ENCODE results near the gene KDM7A. TPM values are rescaled to one million over a fixed set of nuclear protein-coding genes. Genes with fewer than 3 reads are reported as not detected.
A peak's percentile ranks its signal among the peaks of the same experiment; 100 is the strongest.

The KDM7A gene
- total and polyA plus RNA-seq, 2 of the 8 experiments (the other 6 are each of a cell fraction or from before 2014, with no cell fraction given) = 2.2 to 12.5 TPM

DNA sequence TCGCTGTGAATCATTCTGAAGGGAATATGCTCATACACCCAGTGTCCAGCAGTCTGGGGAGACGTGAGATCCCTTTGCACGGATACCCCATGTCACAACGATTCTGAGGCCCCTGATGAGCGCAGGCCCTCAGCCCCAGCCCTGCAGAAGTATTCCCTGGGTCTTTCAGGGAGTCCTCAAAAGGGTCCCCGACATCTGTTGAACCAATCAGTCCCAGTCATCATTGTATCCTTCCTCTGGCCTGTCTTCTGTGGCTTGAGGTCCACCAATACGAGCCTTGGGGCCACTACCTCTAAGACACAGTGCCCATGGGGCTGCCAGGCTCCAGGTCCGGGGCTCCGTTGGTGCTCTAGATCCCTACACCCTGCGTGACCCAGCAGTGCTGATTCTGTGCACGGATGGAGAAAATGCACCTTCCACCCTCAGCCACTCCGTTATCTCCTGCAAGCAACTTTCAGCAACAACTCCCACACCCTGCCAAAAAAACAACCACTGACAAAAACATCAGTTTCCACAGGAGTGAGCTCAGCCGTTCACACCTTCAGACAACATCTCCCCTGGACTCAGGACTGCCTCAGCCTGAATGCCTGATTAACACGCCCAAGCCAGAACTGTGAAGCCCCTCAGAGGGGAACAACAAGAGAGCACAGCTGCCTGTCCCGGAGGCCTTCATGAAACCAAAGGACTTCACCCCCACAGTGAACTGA is 46.9 kb upstream of the KDM7A start:
- no peak overlapping the region for H3K56ac ChIP-seq (replicated peaks; ENCODE audit: insufficient read length, low read depth, low read length)
- H2BK12ac ChIP-seq (ENCODE audit: low read depth, low read length) = no peak overlapping the region
- H3K27ac ChIP-seq (ENCODE audit: low read depth, low read length) = no peak overlapping the region
- ChIA-PET POLR2A (ENCODE audit: partially characterized antibody) (no interaction called here), CTCF (ENCODE audit: partially characterized antibody) (no interaction called here)
- H2BK20ac ChIP-seq (ENCODE audit: low read length) = no peak overlapping the region
- H3K18ac ChIP-seq (ENCODE audit: extremely low read depth, low read length) = no peak overlapping the region
- no peaks in the 10 kb centered on the region for H4K20me1 ChIP-seq (replicated peaks in 1 of 2; ENCODE audit: control insufficient read depth in 1 of 2, insufficient read depth in 2 of 2, low read length in 2 of 2)
- H2BK15ac ChIP-seq (ENCODE audit: low read length) = no peak overlapping the region
- no peak overlapping the region for H4K91ac ChIP-seq (replicated peaks; ENCODE audit: insufficient read length, low read length)
- no peak overlapping the region for H2AK5ac ChIP-seq (ENCODE audit: low read depth, low read length)
- H2BK120ac ChIP-seq (replicated peaks; ENCODE audit: low read depth, low read length) = no peak overlapping the region
- no peak overlapping the region for H3K4me2 ChIP-seq (ENCODE audit: insufficient read depth in 1 of 2, low read depth in 2 of 2, low read length in 2 of 2)
- peak overlapping the region; percentile 36; the same call in 1 of the 2 replicates for H4K8ac ChIP-seq (ENCODE audit: extremely low read depth, insufficient read depth, low read length)
- DNase-seq (ENCODE audit: low read depth in 1 of 2, low spot score in 2 of 2) = no peak
- H3K9me3 ChIP-seq (ENCODE audit: insufficient read depth in 2 of 2, low read depth in 1 of 2, low read length in 1 of 2) = no peaks in the 10 kb centered on the region
- WGBS, 2 experiments (ENCODE audit: extremely low coverage in 1 of 2, insufficient coverage in 1 of 2, insufficient read length in 1 of 2, insufficient replicate concordance in 2 of 2, low coverage in 1 of 2, low lambda C conversion rate in 2 of 2, missing lambda C conversion rate in 1 of 2) = 86% methylated on average over 15 of the region's 15 CpGs; no CpG with 5 or more reads in 1 of the 2 experiments
- no peaks in the 10 kb centered on the region for H3K27me3 ChIP-seq (replicated peaks in 1 of 4; ENCODE audit: control insufficient read depth in 3 of 4, extremely low read depth in 1 of 4, insufficient read depth in 3 of 4, low read length in 3 of 4)
- no peak for FAIRE-seq
- H3K4me3 ChIP-seq (ENCODE audit: extremely low read depth in 1 of 4, insufficient read depth in 2 of 4, low read depth in 3 of 4, low read length in 4 of 4) = no peak overlapping the region
- H2BK5ac ChIP-seq (ENCODE audit: low read depth, low read length) = no peak overlapping the region
- H3K14ac ChIP-seq (ENCODE audit: insufficient read length) = no peak overlapping the region
- no peak overlapping the region for H3K4ac ChIP-seq (replicated peaks; ENCODE audit: insufficient read length, low read depth, low read length)
- H3K4me1 ChIP-seq (replicated peaks in 1 of 4; ENCODE audit: control insufficient read depth in 3 of 4, insufficient read depth in 4 of 4, low read length in 3 of 4) = no peaks in the 10 kb centered on the region
- no peaks in the 10 kb centered on the region for H3K23me2 ChIP-seq (ENCODE audit: low read depth, low read length)
- no peaks in the 10 kb centered on the region for H3K36me3 ChIP-seq (ENCODE audit: control insufficient read depth in 2 of 4, insufficient read depth in 4 of 4, low read length in 3 of 4)
- no peaks in the 10 kb centered on the region for H3K79me2 ChIP-seq (ENCODE audit: control insufficient read depth in 1 of 2, insufficient read depth in 2 of 2, low read length in 2 of 2)
- H3K79me1 ChIP-seq (ENCODE audit: low read depth, low read length) = no peaks in the 10 kb centered on the region
- H3K23ac ChIP-seq (ENCODE audit: insufficient read length) = no peak overlapping the region
- no peak overlapping the region for H3K9ac ChIP-seq (replicated peaks in 1 of 4; ENCODE audit: extremely low read depth in 1 of 4, low read depth in 3 of 4, low read length in 3 of 4)
- H2AFZ ChIP-seq (ENCODE audit: low read length) = no peak overlapping the region
- H4K5ac ChIP-seq (ENCODE audit: insufficient read length, low read depth, low read length) = no peak overlapping the region
- no peak for TF ChIP-seq HDAC2 (IDR thresholded peaks at IDR 0.05; ENCODE audit: borderline replicate concordance in 1 of 2, low read depth in 2 of 2, low read length in 2 of 2)
- TF ChIP-seq, protein P1, sequence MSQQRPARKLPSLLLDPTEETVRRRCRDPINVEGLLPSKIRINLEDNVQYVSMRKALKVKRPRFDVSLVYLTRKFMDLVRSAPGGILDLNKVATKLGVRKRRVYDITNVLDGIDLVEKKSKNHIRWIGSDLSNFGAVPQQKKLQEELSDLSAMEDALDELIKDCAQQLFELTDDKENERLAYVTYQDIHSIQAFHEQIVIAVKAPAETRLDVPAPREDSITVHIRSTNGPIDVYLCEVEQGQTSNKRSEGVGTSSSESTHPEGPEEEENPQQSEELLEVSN (IDR thresholded peaks at IDR 0.05) = no peak
- no peak for TF ChIP-seq SRF (IDR thresholded peaks at IDR 0.05; ENCODE audit: low read depth, low read length)
- TF ChIP-seq ATF2 (IDR thresholded peaks at IDR 0.05; ENCODE audit: low read length) = no peak
- TF ChIP-seq TBP (IDR thresholded peaks at IDR 0.05; ENCODE audit: low read depth, low read length) = no peak
- no peak for TF ChIP-seq CEBPB (IDR thresholded peaks at IDR 0.05; ENCODE audit: low read depth, low read length)
- no peak for TF ChIP-seq EP300 (IDR thresholded peaks at IDR 0.05; ENCODE audit: borderline replicate concordance in 1 of 2, low read depth in 2 of 2, low read length in 2 of 2)
- TF ChIP-seq POLR2A (IDR thresholded peaks at IDR 0.05; ENCODE audit: control extremely low read depth in 1 of 2, low read depth in 2 of 2, low read length in 2 of 2) = no peak
- TF ChIP-seq PHF8 (conservative IDR thresholded peaks at IDR 0.05; ENCODE audit: low read depth, low read length) = no peak
- TF ChIP-seq CBX5 (IDR thresholded peaks at IDR 0.05; ENCODE audit: low read depth, low read length) = no peak
- no peak for TF ChIP-seq ASH2L (IDR thresholded peaks at IDR 0.05; ENCODE audit: low read length)
